GM12878 (cell line): ENCODE results near the gene CXXC5. TPM values are rescaled to one million over a fixed set of nuclear protein-coding genes. Genes with fewer than 3 reads are reported as not detected.

Source experiments
- ATAC-seq: fragments of 200-7000 bp; cut with Tn5 transposase; 3 replicates; pipeline ENCODE4 v1.9.1; 2020; ENCODE audit warnings: mild to moderate bottlenecking, moderate library complexity
- BruUV-seq: library from RNA; stranded (reverse); fragments of 400-500 nt; replicated peaks from 2 replicates; lab custom pipeline; 2021; lab: Mats Ljungman, UMichigan
- CTCF ChIA-PET: fragments of 300-600 bp; sonication (Branson Sonifier 250); formaldehyde crosslinking; extraction: SDS; loops from one replicate; lab custom pipeline; 2021; ENCODE audit warnings: inconsistent platforms; lab: Yijun Ruan, JAX
- POLR2A ChIA-PET: fragments of 350-600 bp; formaldehyde crosslinking; extraction: SDS; loops from one replicate; lab custom pipeline; 2021; ENCODE audit warnings: inconsistent platforms; lab: Charles Lee
- RAD21 ChIA-PET: fragments of 300-600 bp; sonication (Branson Sonifier 250); formaldehyde crosslinking; loops from one replicate; lab custom pipeline; 2023; ENCODE audit warnings: antibody characterized with exemption; ENCODE audit not compliant: unreplicated experiment; lab: Charles Lee
- SMC1A ChIA-PET: fragments of 300-600 bp; sonication (Branson Sonifier 250); formaldehyde crosslinking; loops from one replicate; lab custom pipeline; 2023; ENCODE audit not compliant: unreplicated experiment, uncharacterized antibody; lab: Charles Lee
- DNase-seq: peaks from one replicate; pipeline ENCODE4 v3.0.0-alpha.2; 2011; ENCODE audit warnings: low read depth, low spot score
- FAIRE-seq: peaks from 3 replicates; lab custom pipeline; 2011; peaks lifted over from hg19 to GRCh38; lab: Jason Lieb, UNC
- H2AFZ ChIP-seq: 2 replicates; pipeline ENCODE4 v1.6.0; 2011; ENCODE audit warnings: low read depth, low read length, control low read depth; ENCODE audit not compliant: control insufficient read depth
- H3K27ac ChIP-seq: 2 replicates; pipeline ENCODE4 v1.5.1; 2011; ENCODE audit warnings: control low read depth; ENCODE audit not compliant: control insufficient read depth, insufficient read depth
- H3K27me3 ChIP-seq, 2 experiments: replicated peaks in 1 of 2; 2 replicates each; pipeline versions ENCODE4 v1.6.0 to v1.6.1; 2011; ENCODE audit warnings: low read length in 1 of 2; ENCODE audit not compliant: control insufficient read depth in 2 of 2, insufficient read depth in 2 of 2
- H3K36me3 ChIP-seq, 2 experiments: 2 replicates each; pipeline ENCODE4 v1.5.1; 2011; ENCODE audit warnings: low read length in 1 of 2; ENCODE audit not compliant: control insufficient read depth in 2 of 2, insufficient read depth in 2 of 2
- H3K4me1 ChIP-seq: 2 replicates; pipeline ENCODE4 v1.6.1; 2011; ENCODE audit warnings: mild to moderate bottlenecking, low read length, moderate library complexity, mixed read lengths; ENCODE audit not compliant: control insufficient read depth, insufficient read depth
- H3K4me2 ChIP-seq: 2 replicates; pipeline ENCODE4 v1.6.0; 2011; ENCODE audit warnings: control low read depth; ENCODE audit not compliant: control insufficient read depth, insufficient read depth
- H3K4me3 ChIP-seq: fragments of 200-600 bp; sonication (generic); 2 replicates; pipeline ENCODE4 v1.5.1; 2016
- H3K79me2 ChIP-seq: 2 replicates; pipeline ENCODE4 v1.6.0; 2011; ENCODE audit warnings: low read length; ENCODE audit not compliant: control insufficient read depth, insufficient read depth
- H3K9ac ChIP-seq: 2 replicates; pipeline ENCODE4 v1.8.0; 2011; ENCODE audit warnings: low read length, control low read depth, mixed read lengths; ENCODE audit not compliant: control insufficient read depth, insufficient read depth
- H3K9me3 ChIP-seq: replicated peaks from 3 replicates; pipeline ENCODE4 v1.5.1; 2011; ENCODE audit warnings: mild to moderate bottlenecking, low read length; ENCODE audit not compliant: control insufficient read depth, insufficient read depth
- H4K20me1 ChIP-seq: 2 replicates; pipeline ENCODE4 v1.6.0; 2011; ENCODE audit not compliant: control insufficient read depth, insufficient read depth
- E2F8 ChIP-seq: fragments of 450-650 bp; IDR thresholded peaks from 2 replicates; pipeline ENCODE4 v1.6.1; 2018; ENCODE audit warnings: mild to moderate bottlenecking, low read depth, moderate library complexity; ENCODE audit not compliant: partially characterized antibody
- EED ChIP-seq: sonication (generic); IDR thresholded peaks from 2 replicates; pipeline ENCODE4 v1.6.1; 2016; ENCODE audit warnings: antibody characterized with exemption, low read depth
- IRF4 ChIP-seq: IDR thresholded peaks from 2 replicates; pipeline ENCODE4 v1.6.1; 2011; ENCODE audit warnings: low read depth, low read length
- MYB ChIP-seq: fragments of 150-350 bp; IDR thresholded peaks from 2 replicates; pipeline ENCODE4 v1.6.1; 2014; ENCODE audit warnings: mild to moderate bottlenecking, low read depth, low read length, borderline replicate concordance
- NRF1 ChIP-seq: conservative IDR thresholded peaks from 2 replicates; pipeline ENCODE4 v1.6.1; 2011; ENCODE audit warnings: mild to moderate bottlenecking, low read depth, low read length, improper control_type of control experiment
- PML ChIP-seq: IDR thresholded peaks from 2 replicates; pipeline ENCODE4 v1.6.1; 2012; ENCODE audit warnings: low read length, inconsistent platforms
- RELB ChIP-seq: fragments of 450-650 bp; IDR thresholded peaks from 2 replicates; pipeline ENCODE4 v1.6.1; 2017; ENCODE audit warnings: low read depth, mild to moderate bottlenecking, moderate library complexity
- TCF3 ChIP-seq: IDR thresholded peaks from 2 replicates; pipeline ENCODE4 v1.6.1; 2012; ENCODE audit warnings: low read depth, mild to moderate bottlenecking, low read length, borderline replicate concordance; ENCODE audit not compliant: insufficient read depth
- USF1 ChIP-seq: IDR thresholded peaks from 2 replicates; pipeline ENCODE4 v1.6.1; 2011; ENCODE audit warnings: borderline replicate concordance, low read depth, mild to moderate bottlenecking, moderate library complexity, mixed read lengths, low read length; ENCODE audit not compliant: insufficient read depth; ENCODE audit errors: extremely low read length
- ZBTB33 ChIP-seq: fragments of 450-650 bp; IDR thresholded peaks from 2 replicates; pipeline ENCODE4 v1.6.1; 2017; ENCODE audit warnings: mild to moderate bottlenecking
- ZNF384 ChIP-seq: IDR thresholded peaks from 2 replicates; pipeline ENCODE4 v1.6.1; 2012; ENCODE audit warnings: low read depth, mild to moderate bottlenecking, low read length, improper control_type of control experiment, borderline replicate concordance
- WGBS: methylation state at CpG from one replicate; pipeline ENCODE4 v1.1.6; 2016; ENCODE audit warnings: low lambda C conversion rate; ENCODE audit not compliant: insufficient replicate concordance, insufficient coverage; ENCODE audit errors: missing lambda C conversion rate; 5-methylcytosine and 5-hydroxymethylcytosine counted together
- in situ Hi-C: fragments of 300-500 bp; cut with MboI; formaldehyde crosslinking; loops from 9 replicates; pipeline ENCODE4 v1.14.3; 2018; ENCODE audit warnings: mixed read lengths
- intact Hi-C: fragments of 100-400 bp; cut with micrococcal nuclease; formaldehyde crosslinking; loops from one replicate; pipeline ENCODE4 v1.14.2; 2022; ENCODE audit not compliant: unreplicated experiment
- polyA plus RNA-seq, 11 experiments: library from polyadenylated mRNA; depleted of rRNA in 4 of 11; unstranded in 6 of 11; stranded (reverse) in 5 of 11; fragments of >200 nt; fragmentation: Nextera tagmentation in 4 of 11; fragmentation: Illumina TruSeq in 1 of 11; extraction: Ambion mirVana in 4 of 11; extraction: Trizol in 1 of 11; gene quantifications; 1 replicate in 1 of 11; 2 replicates in 10 of 11; pipeline versions ENCODE4 v1.2.1 to v1.2.3, GENCODE V29; 2011 to 2016; ENCODE audit warnings: inconsistent platforms in 2 of 11, missing spikeins in 2 of 11, low read depth in 1 of 11
- total RNA-seq, 4 experiments: library from RNA; depleted of rRNA in 3 of 4; stranded (reverse); fragments of >200 nt in 3 of 4; fragmentation: Illumina TruSeq in 1 of 4; extraction: Trizol in 1 of 4; gene quantifications; 2 replicates each; pipeline versions ENCODE4 v1.2.1 to v1.2.3, GENCODE V29; 2013 to 2021

CXXC5 gene
- total and polyA plus RNA-seq, 10 of the 15 experiments (the other 5 are each of a cell fraction or from before 2014, with no cell fraction given): 1.8 to 90.8 (median 40.7) TPM

- peak; percentile 51 for ATAC-seq
- peak overlapping the region; percentile 72 for H3K9ac ChIP-seq
- H3K4me2 ChIP-seq: peak overlapping the region; percentile 98
- H3K4me3 ChIP-seq: peak overlapping the region; percentile 96
- no peaks in the 10 kb centered on the region for H3K9me3 ChIP-seq
- H4K20me1 ChIP-seq: 0 out of 2 replicates have a peak, but pooled peaks cover 4% of the 10 kb centered on the region
- no peak overlapping the region for H2AFZ ChIP-seq
- peak overlapping the region; percentile 91 for H3K27ac ChIP-seq
- under 1% methylated on average over 22 of the region's 23 CpGs for WGBS
- TSS peak; percentile 86 for BruUV-seq
- H3K27me3 ChIP-seq: no peaks in the 10 kb centered on the region
- intact Hi-C loops (loop anchor here (1.0 to 5.0 kb wide), 4 partner anchors 16 to 95 kb away; no protein-coding TSS in a partner anchor), in situ Hi-C loops (no loop called here)
- peaks cover 59% of the 10 kb centered on the region for H3K4me1 ChIP-seq
- H3K79me2 ChIP-seq: peaks cover 92% of the 10 kb centered on the region
- FAIRE-seq: no peak
- POLR2A ChIA-PET: interaction anchor here (0.6 to 6.8 kb wide), 17 partner anchors 8 to 487 kb away, joined by 3 to 127 read pairs (median 5); no protein-coding TSS in a partner anchor
- RAD21 ChIA-PET: interaction anchor here (0.7 to 10.9 kb wide), 13 partner anchors 15 to 384 kb away, joined by 3 to 265 read pairs (median 3); no protein-coding TSS in a partner anchor
- peak; percentile 85 for DNase-seq
- H3K36me3 ChIP-seq: no peaks in the 10 kb centered on the region; a peak in 2 of 4 replicates
- CTCF ChIA-PET: interaction anchor here (0.6 to 9.3 kb wide), 15 partner anchors 12 to 249 kb away, joined by 3 to 201 read pairs (median 4); no protein-coding TSS in a partner anchor
- SMC1A ChIA-PET: interaction anchor here (0.6 to 9.6 kb wide), 11 partner anchors 10 to 118 kb away, joined by 3 to 175 read pairs (median 5); no protein-coding TSS in a partner anchor
- no peak for TF ChIP-seq PML
- TF ChIP-seq ZNF384: peak; percentile 44; the same call in 1 of the 2 replicates
- peak; percentile 88; the same call in 1 of the 2 replicates for TF ChIP-seq EED
- peak; percentile 85 for TF ChIP-seq IRF4
- TF ChIP-seq E2F8: peak; percentile 11
- TF ChIP-seq NRF1: no peak
- TF ChIP-seq MYB: no peak
- TF ChIP-seq USF1: peak; percentile 4
- peak; percentile 20; the same call in 1 of the 2 replicates for TF ChIP-seq ZBTB33
- peak; percentile 86 for TF ChIP-seq TCF3
- TF ChIP-seq RELB: peak; percentile 81; the same call in 1 of the 2 replicates
Measured at GRCh38 chr5:139651853-139652787, 4.0 kb downstream of the CXXC5 start.
